Retinal pigment epithelial cell (primary cell): ENCODE measurements around the gene PLA2G4A.

Experiments
- DNase-seq: peaks from one replicate; pipeline ENCODE4 v3.0.0-alpha.2; 2010; ENCODE audit warnings: low read depth
- H3K4me3 ChIP-seq: 2 replicates; pipeline ENCODE4 v1.5.1; 2011; ENCODE audit warnings: mild to moderate bottlenecking, low read length, control low read depth, moderate library complexity
- TF ChIP-seq, protein P1 (sequence below): conservative IDR thresholded peaks from 2 replicates; pipeline ENCODE4 v1.5.1; 2011; ENCODE audit warnings: low read depth, low read length, control low read depth, inconsistent platforms

Gene PLA2G4A

DNA sequence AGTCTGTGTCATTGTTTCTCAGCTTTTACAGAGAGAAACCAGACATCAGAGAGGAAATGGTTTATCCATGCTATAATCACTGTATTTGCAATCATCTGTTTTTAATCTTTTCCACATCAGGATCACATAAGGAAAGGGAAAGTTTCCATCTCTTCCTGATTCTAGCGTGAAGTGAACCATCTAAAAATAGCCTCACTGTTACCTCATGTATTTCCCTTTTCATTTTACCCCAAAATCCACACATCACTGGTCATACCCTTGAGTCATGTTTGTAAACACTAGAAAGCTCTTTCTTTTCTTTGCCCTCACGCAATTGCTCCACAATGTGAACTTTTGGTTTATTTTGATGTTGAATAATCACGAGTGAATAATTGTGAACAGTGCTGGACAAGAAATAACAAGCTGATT lies 146.0 kb downstream of the PLA2G4A start:
- TF ChIP-seq, protein P1, sequence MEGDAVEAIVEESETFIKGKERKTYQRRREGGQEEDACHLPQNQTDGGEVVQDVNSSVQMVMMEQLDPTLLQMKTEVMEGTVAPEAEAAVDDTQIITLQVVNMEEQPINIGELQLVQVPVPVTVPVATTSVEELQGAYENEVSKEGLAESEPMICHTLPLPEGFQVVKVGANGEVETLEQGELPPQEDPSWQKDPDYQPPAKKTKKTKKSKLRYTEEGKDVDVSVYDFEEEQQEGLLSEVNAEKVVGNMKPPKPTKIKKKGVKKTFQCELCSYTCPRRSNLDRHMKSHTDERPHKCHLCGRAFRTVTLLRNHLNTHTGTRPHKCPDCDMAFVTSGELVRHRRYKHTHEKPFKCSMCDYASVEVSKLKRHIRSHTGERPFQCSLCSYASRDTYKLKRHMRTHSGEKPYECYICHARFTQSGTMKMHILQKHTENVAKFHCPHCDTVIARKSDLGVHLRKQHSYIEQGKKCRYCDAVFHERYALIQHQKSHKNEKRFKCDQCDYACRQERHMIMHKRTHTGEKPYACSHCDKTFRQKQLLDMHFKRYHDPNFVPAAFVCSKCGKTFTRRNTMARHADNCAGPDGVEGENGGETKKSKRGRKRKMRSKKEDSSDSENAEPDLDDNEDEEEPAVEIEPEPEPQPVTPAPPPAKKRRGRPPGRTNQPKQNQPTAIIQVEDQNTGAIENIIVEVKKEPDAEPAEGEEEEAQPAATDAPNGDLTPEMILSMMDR = no peak
- H3K4me3 ChIP-seq = peak overlapping the region; percentile 7
- DNase-seq = no peak

DNA sequence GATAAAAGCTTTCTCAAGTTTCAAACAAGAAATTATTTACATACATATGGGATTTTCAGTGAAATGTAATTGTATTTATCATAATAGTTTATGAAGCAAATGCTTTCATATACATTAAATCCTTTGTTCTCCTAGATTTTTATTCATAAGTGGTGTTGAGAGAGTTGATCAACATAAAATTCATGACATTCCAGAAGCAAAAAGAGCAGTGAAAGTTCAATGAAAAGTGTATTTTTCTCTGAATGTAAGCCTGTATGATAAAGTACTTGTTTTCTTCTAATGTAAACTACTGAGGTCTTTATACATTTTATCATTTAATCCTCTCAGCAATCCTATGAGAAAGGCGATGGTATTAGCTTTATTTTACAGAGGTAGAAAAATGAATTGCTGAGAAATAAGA lies 146.5 kb downstream of the PLA2G4A start:
- DNase-seq = no peak
- TF ChIP-seq, protein P1 = no peak
- no peak overlapping the region for H3K4me3 ChIP-seq

- no peak for DNase-seq
- TF ChIP-seq, protein P1 = no peak
- H3K4me3 ChIP-seq = no peak overlapping the region
These were observed 148.0 kb downstream of the PLA2G4A start for GRCh38 chr1:186976700-186977099.

- TF ChIP-seq, protein P1 = no peak
- DNase-seq = no peak
These were observed 148.7 kb downstream of the PLA2G4A start for GRCh38 chr1:186977266-186977957.

GRCh38 chr1:186978596-186979556 lies 150.1 kb downstream of the PLA2G4A start:
- H3K4me3 ChIP-seq = no peak overlapping the region
- no peak for DNase-seq
- TF ChIP-seq, protein P1 = no peak

More at GRCh38 chr1:186977266-186977957, 148.7 kb downstream of the PLA2G4A start:
- H3K4me3 ChIP-seq = no peak overlapping the region

GRCh38 chr1:186980400-186980799 lies 151.7 kb downstream of the PLA2G4A start:
- H3K4me3 ChIP-seq = no peak overlapping the region
- no peak for DNase-seq
- TF ChIP-seq, protein P1 = no peak
